HCT116 (cell line): ENCODE data around the gene TBC1D1.

Source experiments
- CEBPB ChIP-seq: IDR thresholded peaks from 2 replicates; pipeline ENCODE4 v1.6.1; 2012; ENCODE audit warnings: low read depth
- POLR2A ChIP-seq: IDR thresholded peaks from 2 replicates; pipeline ENCODE4 v1.7.0; 2011; ENCODE audit warnings: borderline replicate concordance; ENCODE audit not compliant: insufficient read depth, insufficient read length; ENCODE audit errors: extremely low read depth
- SIN3A ChIP-seq: IDR thresholded peaks from 2 replicates; pipeline ENCODE4 v1.6.1; 2012; ENCODE audit warnings: low read depth
- TCF7L2 ChIP-seq: IDR thresholded peaks from 2 replicates; pipeline ENCODE4 v1.7.0; 2011; ENCODE audit warnings: borderline replicate concordance, inconsistent platforms; ENCODE audit not compliant: insufficient read depth, insufficient read length; ENCODE audit errors: extremely low read depth
- YY1 ChIP-seq: IDR thresholded peaks from 2 replicates; pipeline ENCODE4 v1.6.1; 2011; ENCODE audit warnings: low read length, low read depth, moderate library complexity, mild to moderate bottlenecking; ENCODE audit not compliant: insufficient replicate concordance; ENCODE audit errors: extremely low read depth
- TF ChIP-seq, protein P1 (sequence below), 3 experiments: fragments of 200-600 bp in 1 of 3; sonication (generic) in 1 of 3; IDR thresholded peaks in 2 of 3; conservative IDR thresholded peaks in 1 of 3; 2 replicates each; pipeline ENCODE4 v1.5.1; 2012 to 2017; ENCODE audit warnings: low read depth in 2 of 3, low read length in 2 of 3, antibody characterized with exemption in 1 of 3, borderline replicate concordance in 1 of 3, control low read depth in 1 of 3, mild to moderate bottlenecking in 1 of 3, mixed read lengths in 1 of 3, mixed run types in 1 of 3, moderate library complexity in 1 of 3; ENCODE audit not compliant: insufficient read depth in 1 of 3
- TF ChIP-seq, protein P2 (sequence below): IDR thresholded peaks from 2 replicates; pipeline ENCODE4 v1.6.1; 2012; ENCODE audit warnings: low read depth
- TF ChIP-seq, protein P3 (sequence below): IDR thresholded peaks from 2 replicates; pipeline ENCODE4 v1.6.1; 2012

DNA sequence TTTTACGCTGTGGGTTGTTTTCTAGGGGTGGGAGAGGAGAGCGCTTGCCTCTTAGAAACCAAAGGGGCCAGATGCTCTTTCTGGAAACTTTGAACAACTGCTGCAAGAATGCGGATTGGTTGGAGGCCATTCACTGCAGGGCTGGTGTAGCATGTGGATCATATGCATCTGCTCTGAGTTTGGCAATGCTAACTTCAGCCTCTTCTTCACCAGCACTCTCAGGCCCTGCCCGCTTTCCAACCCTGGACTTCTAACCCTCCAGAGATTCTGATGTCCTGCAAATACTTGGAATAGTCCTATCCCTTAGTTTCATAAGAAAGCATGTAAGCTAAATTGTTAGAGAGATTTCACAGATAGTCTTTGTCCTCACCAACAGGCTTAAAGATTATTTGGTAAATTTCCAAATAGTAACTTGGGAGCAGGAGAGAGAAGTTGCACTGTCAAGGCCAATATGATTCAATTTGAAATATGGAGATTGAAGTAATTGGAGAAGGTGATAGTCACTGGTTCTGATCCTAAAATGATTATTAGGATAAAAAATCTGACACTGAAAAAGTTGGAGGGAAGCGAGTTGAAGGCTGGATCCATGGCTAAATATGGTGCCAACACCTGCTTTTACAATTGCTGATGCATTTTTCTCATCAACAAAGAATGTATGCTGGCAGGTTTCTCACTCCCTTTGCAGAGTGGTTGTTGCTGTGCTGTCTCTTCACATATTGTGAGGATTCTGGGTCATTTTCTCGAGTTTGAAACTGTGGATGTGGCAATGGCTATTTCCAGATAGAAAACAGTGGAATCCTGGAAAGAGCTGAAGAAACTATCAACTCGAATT is 279.7 kb downstream of the TBC1D1 start:
- TF ChIP-seq, protein P1, sequence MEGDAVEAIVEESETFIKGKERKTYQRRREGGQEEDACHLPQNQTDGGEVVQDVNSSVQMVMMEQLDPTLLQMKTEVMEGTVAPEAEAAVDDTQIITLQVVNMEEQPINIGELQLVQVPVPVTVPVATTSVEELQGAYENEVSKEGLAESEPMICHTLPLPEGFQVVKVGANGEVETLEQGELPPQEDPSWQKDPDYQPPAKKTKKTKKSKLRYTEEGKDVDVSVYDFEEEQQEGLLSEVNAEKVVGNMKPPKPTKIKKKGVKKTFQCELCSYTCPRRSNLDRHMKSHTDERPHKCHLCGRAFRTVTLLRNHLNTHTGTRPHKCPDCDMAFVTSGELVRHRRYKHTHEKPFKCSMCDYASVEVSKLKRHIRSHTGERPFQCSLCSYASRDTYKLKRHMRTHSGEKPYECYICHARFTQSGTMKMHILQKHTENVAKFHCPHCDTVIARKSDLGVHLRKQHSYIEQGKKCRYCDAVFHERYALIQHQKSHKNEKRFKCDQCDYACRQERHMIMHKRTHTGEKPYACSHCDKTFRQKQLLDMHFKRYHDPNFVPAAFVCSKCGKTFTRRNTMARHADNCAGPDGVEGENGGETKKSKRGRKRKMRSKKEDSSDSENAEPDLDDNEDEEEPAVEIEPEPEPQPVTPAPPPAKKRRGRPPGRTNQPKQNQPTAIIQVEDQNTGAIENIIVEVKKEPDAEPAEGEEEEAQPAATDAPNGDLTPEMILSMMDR (IDR thresholded peaks at IDR 0.05 in 2 of 3, conservative IDR thresholded peaks at IDR 0.05 in 1 of 3; ENCODE audit: borderline replicate concordance in 1 of 3, insufficient read depth in 1 of 3, low read depth in 2 of 3, low read length in 2 of 3), result no peak
- TF ChIP-seq TCF7L2, result no peak
- TF ChIP-seq SIN3A, result no peak
- TF ChIP-seq, protein P2, sequence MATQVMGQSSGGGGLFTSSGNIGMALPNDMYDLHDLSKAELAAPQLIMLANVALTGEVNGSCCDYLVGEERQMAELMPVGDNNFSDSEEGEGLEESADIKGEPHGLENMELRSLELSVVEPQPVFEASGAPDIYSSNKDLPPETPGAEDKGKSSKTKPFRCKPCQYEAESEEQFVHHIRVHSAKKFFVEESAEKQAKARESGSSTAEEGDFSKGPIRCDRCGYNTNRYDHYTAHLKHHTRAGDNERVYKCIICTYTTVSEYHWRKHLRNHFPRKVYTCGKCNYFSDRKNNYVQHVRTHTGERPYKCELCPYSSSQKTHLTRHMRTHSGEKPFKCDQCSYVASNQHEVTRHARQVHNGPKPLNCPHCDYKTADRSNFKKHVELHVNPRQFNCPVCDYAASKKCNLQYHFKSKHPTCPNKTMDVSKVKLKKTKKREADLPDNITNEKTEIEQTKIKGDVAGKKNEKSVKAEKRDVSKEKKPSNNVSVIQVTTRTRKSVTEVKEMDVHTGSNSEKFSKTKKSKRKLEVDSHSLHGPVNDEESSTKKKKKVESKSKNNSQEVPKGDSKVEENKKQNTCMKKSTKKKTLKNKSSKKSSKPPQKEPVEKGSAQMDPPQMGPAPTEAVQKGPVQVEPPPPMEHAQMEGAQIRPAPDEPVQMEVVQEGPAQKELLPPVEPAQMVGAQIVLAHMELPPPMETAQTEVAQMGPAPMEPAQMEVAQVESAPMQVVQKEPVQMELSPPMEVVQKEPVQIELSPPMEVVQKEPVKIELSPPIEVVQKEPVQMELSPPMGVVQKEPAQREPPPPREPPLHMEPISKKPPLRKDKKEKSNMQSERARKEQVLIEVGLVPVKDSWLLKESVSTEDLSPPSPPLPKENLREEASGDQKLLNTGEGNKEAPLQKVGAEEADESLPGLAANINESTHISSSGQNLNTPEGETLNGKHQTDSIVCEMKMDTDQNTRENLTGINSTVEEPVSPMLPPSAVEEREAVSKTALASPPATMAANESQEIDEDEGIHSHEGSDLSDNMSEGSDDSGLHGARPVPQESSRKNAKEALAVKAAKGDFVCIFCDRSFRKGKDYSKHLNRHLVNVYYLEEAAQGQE, result no peak
- TF ChIP-seq CEBPB, result no peak
- TF ChIP-seq, protein P3, sequence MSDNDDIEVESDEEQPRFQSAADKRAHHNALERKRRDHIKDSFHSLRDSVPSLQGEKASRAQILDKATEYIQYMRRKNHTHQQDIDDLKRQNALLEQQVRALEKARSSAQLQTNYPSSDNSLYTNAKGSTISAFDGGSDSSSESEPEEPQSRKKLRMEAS, result no peak
- TF ChIP-seq YY1, result no peak
- no peak for TF ChIP-seq POLR2A
